Measurements from ENCODE around the gene ABCA1.

Gene ABCA1

DNA sequence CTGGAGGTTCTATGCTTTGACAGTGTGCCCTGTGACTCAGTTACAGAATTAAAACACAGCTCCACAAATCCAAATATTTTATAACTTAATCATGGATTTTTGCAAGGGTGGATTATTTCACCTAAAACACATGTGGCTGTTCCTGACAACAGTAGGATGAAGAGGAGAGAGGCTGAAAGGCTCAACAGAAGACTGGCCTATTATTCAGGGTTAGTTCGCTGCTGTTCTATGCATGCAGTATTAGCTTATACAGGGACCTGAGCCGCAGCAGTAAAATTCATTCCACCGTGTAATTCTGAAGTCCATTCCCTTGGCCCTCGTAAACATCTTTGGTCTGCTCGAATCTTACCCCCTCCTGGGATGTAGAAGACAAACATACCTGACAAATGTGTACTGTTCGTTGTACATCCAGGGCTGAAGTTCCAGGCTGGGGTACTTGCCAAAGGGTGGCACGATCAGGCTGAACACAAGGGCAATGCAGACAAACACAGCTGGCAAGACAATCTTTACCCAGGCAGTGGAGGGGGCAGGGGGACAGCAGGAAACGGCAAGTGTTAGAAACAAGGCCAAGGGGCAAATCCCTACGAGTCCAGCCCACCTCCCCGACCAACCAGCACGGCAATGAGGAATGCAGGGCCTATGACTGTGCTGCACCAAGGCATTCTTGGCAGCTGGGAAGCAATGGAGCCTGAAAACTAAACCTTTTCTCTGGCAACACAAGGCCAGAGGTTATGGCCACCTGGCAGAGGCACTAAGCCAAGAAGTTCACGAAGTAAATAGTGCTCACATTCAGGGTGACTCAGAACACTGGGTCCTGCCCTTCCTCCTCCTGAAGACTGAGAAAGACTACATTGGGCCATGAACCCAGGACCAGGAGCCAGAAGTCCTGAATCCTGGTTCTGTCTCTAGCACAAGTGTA lies 117.3 kb downstream of the ABCA1 start:
- Histone ChIP-seq H3K14ac (ENCODE audit: low read length) (no peak overlapping the region), H2BK5ac (ENCODE audit: low read depth, low read length, poor library complexity) (no peak overlapping the region), H4K8ac (ENCODE audit: low read depth, low read length) (no peak overlapping the region), H3K23ac (ENCODE audit: low read length) (no peak overlapping the region), H2AFZ (ENCODE audit: insufficient read depth, low read length, poor library complexity) (no peak overlapping the region), H3K36me3 (ENCODE audit: control insufficient read depth in 1 of 2, insufficient read depth in 2 of 2, low read length in 2 of 2) (peaks cover 5 to 10% of the 10 kb centered on the region in 2 experiments), H3K27ac (ENCODE audit: low read depth, low read length) (no peak overlapping the region), H3K79me1 (ENCODE audit: low read length) (no peaks in the 10 kb centered on the region), H4K91ac (ENCODE audit: low read depth, low read length) (no peak overlapping the region), H3K18ac (ENCODE audit: low read length) (no peak overlapping the region), H4K12ac (ENCODE audit: low read depth, low read length) (no peak overlapping the region), H3K9ac (ENCODE audit: low read length) (no peak overlapping the region), H3K9me3 (ENCODE audit: insufficient read depth, low read depth, low read length) (no peaks in the 10 kb centered on the region), H3K4ac (ENCODE audit: low read depth, low read length) (no peak overlapping the region), H2AK5ac (ENCODE audit: low read length) (no peak overlapping the region), H3K79me2 (ENCODE audit: control insufficient read depth, insufficient read depth, low read length, poor library complexity) (no peaks in the 10 kb centered on the region), H3K4me1 (ENCODE audit: control insufficient read depth in 1 of 2, insufficient read depth in 2 of 2, low read length in 2 of 2) (peaks cover 0 to 5% of the 10 kb centered on the region in 2 experiments), H3K27me3 (ENCODE audit: insufficient read depth, low read length) (no peaks in the 10 kb centered on the region), H2BK12ac (ENCODE audit: low read length) (no peak overlapping the region), H2BK120ac (ENCODE audit: insufficient read depth, low read length, poor library complexity) (no peak overlapping the region), H3K4me2 (ENCODE audit: low read length) (no peak overlapping the region), H3K4me3 (ENCODE audit: low read depth, low read length) (no peak overlapping the region)
- DNase-seq: peak in 1 of 2 donors; percentile 20
- no CpG with 5 or more reads among the region's 12 CpGs for WGBS (ENCODE audit: extremely low coverage, insufficient coverage, insufficient read length)

DNA sequence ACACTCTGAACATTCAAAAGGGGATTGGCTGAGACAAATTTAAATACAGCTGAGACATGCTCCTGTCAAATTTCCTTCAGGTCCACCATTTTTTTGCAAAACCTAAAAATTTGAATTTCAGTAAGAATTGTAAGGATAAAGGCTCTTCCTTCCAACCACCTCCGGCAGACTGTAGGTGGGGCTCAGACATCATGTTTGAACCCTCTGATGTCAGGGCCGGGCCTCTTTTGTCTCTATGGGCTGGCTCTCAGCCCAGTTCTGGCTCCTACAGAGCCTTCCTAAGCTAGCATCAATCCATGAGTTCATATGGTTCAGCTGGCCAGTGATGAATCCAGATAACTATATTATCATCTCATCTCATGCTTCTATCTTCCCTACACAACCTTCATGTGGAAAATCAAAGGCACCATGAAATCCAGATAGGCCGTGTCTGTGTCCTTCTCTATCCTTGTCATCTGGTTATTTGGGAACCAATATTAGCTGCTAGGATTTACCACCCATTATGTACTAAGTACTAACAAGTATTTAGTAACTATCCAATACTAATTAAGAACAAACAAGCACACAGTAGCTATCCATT lies 119.8 kb downstream of the ABCA1 start:
- Histone ChIP-seq H3K9me3 (ENCODE audit: insufficient read depth, low read depth, low read length) (no peaks in the 10 kb centered on the region), H2BK12ac (ENCODE audit: low read length) (no peak overlapping the region), H3K9ac (ENCODE audit: low read length) (no peak overlapping the region), H2BK5ac (ENCODE audit: low read depth, low read length, poor library complexity) (no peak overlapping the region), H2BK120ac (ENCODE audit: insufficient read depth, low read length, poor library complexity) (no peak overlapping the region), H3K4me3 (ENCODE audit: low read depth, low read length) (no peak overlapping the region), H3K23ac (ENCODE audit: low read length) (no peak overlapping the region), H4K8ac (ENCODE audit: low read depth, low read length) (no peak overlapping the region), H3K4me1 (ENCODE audit: control insufficient read depth in 1 of 2, insufficient read depth in 2 of 2, low read length in 2 of 2) (peaks cover 0 to 5% of the 10 kb centered on the region in 2 experiments), H3K36me3 (ENCODE audit: control insufficient read depth in 1 of 2, insufficient read depth in 2 of 2, low read length in 2 of 2) (peaks cover 2 to 10% of the 10 kb centered on the region in 2 experiments), H3K27me3 (ENCODE audit: insufficient read depth, low read length) (no peaks in the 10 kb centered on the region), H3K18ac (ENCODE audit: low read length) (no peak overlapping the region), H2AFZ (ENCODE audit: insufficient read depth, low read length, poor library complexity) (no peak overlapping the region), H4K12ac (ENCODE audit: low read depth, low read length) (no peak overlapping the region), H4K91ac (ENCODE audit: low read depth, low read length) (no peak overlapping the region), H3K4me2 (ENCODE audit: low read length) (no peak overlapping the region), H3K14ac (ENCODE audit: low read length) (no peak overlapping the region), H2AK5ac (ENCODE audit: low read length) (no peak overlapping the region), H3K79me2 (ENCODE audit: control insufficient read depth, insufficient read depth, low read length, poor library complexity) (no peaks in the 10 kb centered on the region), H3K27ac (ENCODE audit: low read depth, low read length) (no peak overlapping the region), H3K4ac (ENCODE audit: low read depth, low read length) (no peak overlapping the region), H3K79me1 (ENCODE audit: low read length) (no peaks in the 10 kb centered on the region)
- no peak for DNase-seq
- WGBS (ENCODE audit: extremely low coverage, insufficient coverage, insufficient read length): no CpG with 5 or more reads among the region's 3 CpGs

DNA sequence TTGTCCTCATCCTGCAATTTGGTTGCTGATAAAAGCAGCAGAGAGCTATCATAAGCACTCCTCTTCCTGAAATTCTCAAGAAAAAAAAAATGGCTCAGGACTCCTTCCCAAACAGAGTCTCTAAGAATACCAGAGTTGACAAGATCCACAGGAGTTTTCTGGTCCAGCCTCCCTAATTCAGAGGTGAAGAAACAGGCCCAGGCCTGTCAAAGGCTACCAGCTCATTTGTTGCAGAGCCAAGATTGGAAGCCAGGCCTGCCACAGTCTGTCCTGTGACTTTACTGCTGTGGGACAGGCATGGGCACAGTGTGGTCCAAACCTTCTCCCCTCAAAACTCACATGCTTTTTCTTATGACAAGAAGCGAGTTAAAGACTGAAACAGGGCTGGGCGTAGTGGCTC lies 122.5 kb downstream of the ABCA1 start:
- Histone ChIP-seq H2BK12ac (ENCODE audit: low read length) (no peak overlapping the region), H4K12ac (ENCODE audit: low read depth, low read length) (no peak overlapping the region), H4K91ac (ENCODE audit: low read depth, low read length) (no peak overlapping the region), H3K14ac (ENCODE audit: low read length) (no peak overlapping the region), H3K4me3 (ENCODE audit: low read depth, low read length) (no peak overlapping the region), H2AFZ (ENCODE audit: insufficient read depth, low read length, poor library complexity) (no peak overlapping the region), H3K18ac (ENCODE audit: low read length) (no peak overlapping the region), H3K4ac (ENCODE audit: low read depth, low read length) (no peak overlapping the region), H3K9me3 (ENCODE audit: insufficient read depth, low read depth, low read length) (no peaks in the 10 kb centered on the region), H3K4me2 (ENCODE audit: low read length) (no peak overlapping the region), H3K79me2 (ENCODE audit: control insufficient read depth, insufficient read depth, low read length, poor library complexity) (no peaks in the 10 kb centered on the region), H3K9ac (ENCODE audit: low read length) (no peak overlapping the region), H2AK5ac (ENCODE audit: low read length) (no peak overlapping the region), H3K27me3 (ENCODE audit: insufficient read depth, low read length) (no peaks in the 10 kb centered on the region), H3K27ac (ENCODE audit: low read depth, low read length) (no peak overlapping the region), H2BK120ac (ENCODE audit: insufficient read depth, low read length, poor library complexity) (no peak overlapping the region), H3K79me1 (ENCODE audit: low read length) (no peaks in the 10 kb centered on the region), H3K4me1 (ENCODE audit: control insufficient read depth in 1 of 2, insufficient read depth in 2 of 2, low read length in 2 of 2) (no peaks in the 10 kb centered on the region), H4K8ac (ENCODE audit: low read depth, low read length) (no peak overlapping the region), H2BK5ac (ENCODE audit: low read depth, low read length, poor library complexity) (no peak overlapping the region), H3K23ac (ENCODE audit: low read length) (no peak overlapping the region), H3K36me3 (ENCODE audit: control insufficient read depth in 1 of 2, insufficient read depth in 2 of 2, low read length in 2 of 2) (peaks cover 0 to under 1% of the 10 kb centered on the region in 2 experiments)
- DNase-seq: no peak
- WGBS (ENCODE audit: extremely low coverage, insufficient coverage, insufficient read length): no CpG with 5 or more reads among the region's 2 CpGs

- Histone ChIP-seq H3K9ac (ENCODE audit: low read length) (no peak overlapping the region), H3K14ac (ENCODE audit: low read length) (no peak overlapping the region), H2BK120ac (ENCODE audit: insufficient read depth, low read length, poor library complexity) (no peak overlapping the region), H3K18ac (ENCODE audit: low read length) (no peak overlapping the region), H3K23ac (ENCODE audit: low read length) (no peak overlapping the region), H2AFZ (ENCODE audit: insufficient read depth, low read length, poor library complexity) (no peak overlapping the region), H3K27me3 (ENCODE audit: insufficient read depth, low read length) (no peaks in the 10 kb centered on the region), H3K27ac (ENCODE audit: low read depth, low read length) (no peak overlapping the region), H3K79me1 (ENCODE audit: low read length) (no peaks in the 10 kb centered on the region), H2BK12ac (ENCODE audit: low read length) (no peak overlapping the region), H3K36me3 (ENCODE audit: control insufficient read depth in 1 of 2, insufficient read depth in 2 of 2, low read length in 2 of 2) (no peaks in the 10 kb centered on the region), H4K12ac (ENCODE audit: low read depth, low read length) (no peak overlapping the region), H2AK5ac (ENCODE audit: low read length) (no peak overlapping the region), H3K4me3 (ENCODE audit: low read depth, low read length) (no peak overlapping the region), H3K9me3 (ENCODE audit: insufficient read depth, low read depth, low read length) (no peaks in the 10 kb centered on the region), H2BK5ac (ENCODE audit: low read depth, low read length, poor library complexity) (no peak overlapping the region), H3K4me2 (ENCODE audit: low read length) (no peak overlapping the region), H3K4me1 (ENCODE audit: control insufficient read depth in 1 of 2, insufficient read depth in 2 of 2, low read length in 2 of 2) (peaks cover 0 to 2% of the 10 kb centered on the region in 2 experiments), H3K4ac (ENCODE audit: low read depth, low read length) (no peak overlapping the region), H4K91ac (ENCODE audit: low read depth, low read length) (no peak overlapping the region), H3K79me2 (ENCODE audit: control insufficient read depth, insufficient read depth, low read length, poor library complexity) (no peaks in the 10 kb centered on the region), H4K8ac (ENCODE audit: low read depth, low read length) (no peak overlapping the region)
- no CpG with 5 or more reads among the region's 2 CpGs for WGBS (ENCODE audit: extremely low coverage, insufficient coverage, insufficient read length)
- DNase-seq: no peak
Measured at GRCh38 chr9:104802906-104803305, 125.0 kb downstream of the ABCA1 start.

Data from trophoblast cell (in vitro differentiated cells and primary cell).